ENCODE measurements around the gene CDC42BPB. TPM values are rescaled to one million over a fixed set of nuclear protein-coding genes. Genes with fewer than 3 reads are reported as not detected.

The CDC42BPB gene
- total RNA-seq, 1 experiment from 2014 or later: 84.4 TPM

DNA sequence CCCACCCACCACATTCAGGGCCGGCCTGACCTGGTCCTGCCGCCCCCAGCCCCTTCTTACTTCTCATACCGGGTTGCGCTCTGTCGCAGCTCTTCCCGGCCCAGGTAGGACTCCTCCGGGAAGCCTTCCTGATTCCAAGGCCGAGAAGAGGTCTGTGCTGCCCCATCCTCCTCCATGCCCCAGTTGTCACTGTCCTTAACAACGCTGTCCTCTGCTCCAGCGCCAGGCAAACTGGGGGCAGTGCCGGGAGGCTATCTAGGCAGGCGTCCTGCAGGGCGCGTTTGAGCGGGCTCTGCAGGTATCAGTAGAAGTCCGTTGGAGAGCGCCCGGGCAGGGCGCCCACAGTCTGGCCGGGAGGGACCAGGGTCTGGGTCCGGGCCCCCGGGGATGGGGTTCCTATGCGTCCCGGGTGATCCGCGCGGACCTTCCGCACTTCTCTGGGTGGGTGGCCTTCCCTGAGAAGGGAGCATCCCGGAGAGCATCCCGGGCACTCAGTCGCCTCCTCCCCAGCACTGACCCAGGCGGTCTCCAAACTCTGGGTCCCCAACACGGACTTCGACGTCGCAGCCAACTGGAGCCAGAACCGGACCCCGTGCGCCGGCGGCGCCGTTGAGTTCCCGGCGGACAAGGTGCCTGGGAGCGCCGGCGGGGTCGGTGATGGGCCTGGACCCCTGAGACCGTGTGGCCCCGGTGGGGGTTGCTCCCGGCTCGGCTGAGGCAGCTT, 134.0 kb downstream of the CDC42BPB start:
- Histone ChIP-seq H3K4me3 (ENCODE audit: low read depth in 2 of 2, low read length in 2 of 2) (peak overlapping the region; percentile 26 to 31), H3K9me3 (ENCODE audit: control insufficient read depth, insufficient read depth, low read depth, low read length) (no peaks in the 10 kb centered on the region), H3K27ac (ENCODE audit: low read length) (no peak overlapping the region), H3K36me3 (ENCODE audit: control insufficient read depth, insufficient read depth, low read length) (no peaks in the 10 kb centered on the region), H3K4me1 (ENCODE audit: control insufficient read depth, insufficient read depth, low read length) (peaks cover 2% of the 10 kb centered on the region; the same call in 1 of the 2 replicates), H3K27me3 (ENCODE audit: control insufficient read depth, insufficient read depth, low read length) (no peaks in the 10 kb centered on the region)
- intact Hi-C loops (cut with micrococcal nuclease; ENCODE audit: unreplicated experiment) (no loop called here), in situ Hi-C loops (cut with HindIII; ENCODE audit: low pct_unique_long_range_greater_than_20kb, low sequenced_read_pairs) (no loop called here)
- TF ChIP-seq, protein P1, sequence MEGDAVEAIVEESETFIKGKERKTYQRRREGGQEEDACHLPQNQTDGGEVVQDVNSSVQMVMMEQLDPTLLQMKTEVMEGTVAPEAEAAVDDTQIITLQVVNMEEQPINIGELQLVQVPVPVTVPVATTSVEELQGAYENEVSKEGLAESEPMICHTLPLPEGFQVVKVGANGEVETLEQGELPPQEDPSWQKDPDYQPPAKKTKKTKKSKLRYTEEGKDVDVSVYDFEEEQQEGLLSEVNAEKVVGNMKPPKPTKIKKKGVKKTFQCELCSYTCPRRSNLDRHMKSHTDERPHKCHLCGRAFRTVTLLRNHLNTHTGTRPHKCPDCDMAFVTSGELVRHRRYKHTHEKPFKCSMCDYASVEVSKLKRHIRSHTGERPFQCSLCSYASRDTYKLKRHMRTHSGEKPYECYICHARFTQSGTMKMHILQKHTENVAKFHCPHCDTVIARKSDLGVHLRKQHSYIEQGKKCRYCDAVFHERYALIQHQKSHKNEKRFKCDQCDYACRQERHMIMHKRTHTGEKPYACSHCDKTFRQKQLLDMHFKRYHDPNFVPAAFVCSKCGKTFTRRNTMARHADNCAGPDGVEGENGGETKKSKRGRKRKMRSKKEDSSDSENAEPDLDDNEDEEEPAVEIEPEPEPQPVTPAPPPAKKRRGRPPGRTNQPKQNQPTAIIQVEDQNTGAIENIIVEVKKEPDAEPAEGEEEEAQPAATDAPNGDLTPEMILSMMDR (IDR thresholded peaks at IDR 0.05): no peak
- no TSS peak for BruUV-seq (replicated peaks)
- DNase-seq (ENCODE audit: low read depth, low spot score) (no peak), ATAC-seq (peak; percentile 46)
- ChIA-PET CTCF (no interaction called here), POLR2A (no interaction called here)

DNA sequence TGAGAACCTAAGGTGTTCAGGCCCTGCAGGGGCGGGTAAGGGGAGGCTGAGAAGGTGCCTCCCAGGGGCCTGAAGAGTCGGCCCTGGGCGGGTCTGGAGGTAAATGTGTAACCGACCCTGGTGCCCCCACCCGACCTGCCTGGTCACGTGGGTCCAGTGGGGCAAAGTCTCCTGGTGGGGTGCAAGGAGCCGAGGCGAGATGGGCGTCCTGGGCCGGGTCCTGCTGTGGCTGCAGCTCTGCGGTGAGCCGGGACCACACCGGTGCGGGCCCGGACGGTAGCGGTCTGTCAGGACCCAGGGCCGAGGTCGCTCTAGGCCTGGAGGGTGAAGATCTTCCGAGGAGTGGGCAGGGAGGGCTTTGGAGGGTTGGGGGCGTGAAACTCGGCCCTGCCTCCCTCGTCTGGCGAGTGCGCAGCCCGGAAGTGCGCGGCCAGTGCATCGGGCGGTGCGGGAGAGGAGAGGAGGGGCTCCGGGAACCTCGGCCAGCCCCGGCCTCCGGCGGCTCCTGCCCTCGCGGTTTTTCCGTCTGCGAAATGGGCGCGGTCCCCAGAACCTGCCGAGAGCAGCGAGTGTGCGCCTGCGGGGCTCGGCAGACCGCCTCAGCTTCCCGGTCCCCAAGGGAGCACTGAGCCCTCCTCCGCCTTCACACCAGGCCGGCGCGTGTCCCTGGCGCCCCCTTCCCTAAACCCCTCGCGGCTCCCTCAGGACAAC, 134.7 kb downstream of the CDC42BPB start, which contains the start of gene AMN:
Gene AMN (plus strand): TSS at position 174 of the 711 bp plus-strand sequence. CDS start 26 bp downstream, at position 200.
- Histone ChIP-seq H3K9me3 (ENCODE audit: control insufficient read depth, insufficient read depth, low read depth, low read length) (no peaks in the 10 kb centered on the region), H3K27ac (ENCODE audit: low read length) (no peak within 1 kb of the TSS), H3K27me3 (ENCODE audit: control insufficient read depth, insufficient read depth, low read length) (no peaks in the 10 kb centered on the region), H3K4me1 (ENCODE audit: control insufficient read depth, insufficient read depth, low read length) (peaks cover 2% of the 10 kb centered on the region; the same call in 1 of the 2 replicates), H3K4me3 (ENCODE audit: low read depth in 2 of 2, low read length in 2 of 2) (peak within 1 kb of the TSS; percentile 26 to 31), H3K36me3 (ENCODE audit: control insufficient read depth, insufficient read depth, low read length) (no peaks in the 10 kb centered on the region)
- in situ Hi-C loops (cut with HindIII; ENCODE audit: low pct_unique_long_range_greater_than_20kb, low sequenced_read_pairs) (no loop called here), intact Hi-C loops (cut with micrococcal nuclease; ENCODE audit: unreplicated experiment) (no loop called here)
- POLR2A ChIA-PET: no interaction called here
- BruUV-seq (replicated peaks): no TSS peak
- ATAC-seq (peak; percentile 63), DNase-seq (ENCODE audit: low read depth, low spot score) (no peak)
- CTCF ChIA-PET: no interaction called here
- TF ChIP-seq, protein P1 (IDR thresholded peaks at IDR 0.05): no peak
- no peak for TF ChIP-seq SIN3A (IDR thresholded peaks at IDR 0.05; ENCODE audit: borderline replicate concordance, insufficient read depth, low read depth, low read length)
- TF ChIP-seq, protein P2, sequence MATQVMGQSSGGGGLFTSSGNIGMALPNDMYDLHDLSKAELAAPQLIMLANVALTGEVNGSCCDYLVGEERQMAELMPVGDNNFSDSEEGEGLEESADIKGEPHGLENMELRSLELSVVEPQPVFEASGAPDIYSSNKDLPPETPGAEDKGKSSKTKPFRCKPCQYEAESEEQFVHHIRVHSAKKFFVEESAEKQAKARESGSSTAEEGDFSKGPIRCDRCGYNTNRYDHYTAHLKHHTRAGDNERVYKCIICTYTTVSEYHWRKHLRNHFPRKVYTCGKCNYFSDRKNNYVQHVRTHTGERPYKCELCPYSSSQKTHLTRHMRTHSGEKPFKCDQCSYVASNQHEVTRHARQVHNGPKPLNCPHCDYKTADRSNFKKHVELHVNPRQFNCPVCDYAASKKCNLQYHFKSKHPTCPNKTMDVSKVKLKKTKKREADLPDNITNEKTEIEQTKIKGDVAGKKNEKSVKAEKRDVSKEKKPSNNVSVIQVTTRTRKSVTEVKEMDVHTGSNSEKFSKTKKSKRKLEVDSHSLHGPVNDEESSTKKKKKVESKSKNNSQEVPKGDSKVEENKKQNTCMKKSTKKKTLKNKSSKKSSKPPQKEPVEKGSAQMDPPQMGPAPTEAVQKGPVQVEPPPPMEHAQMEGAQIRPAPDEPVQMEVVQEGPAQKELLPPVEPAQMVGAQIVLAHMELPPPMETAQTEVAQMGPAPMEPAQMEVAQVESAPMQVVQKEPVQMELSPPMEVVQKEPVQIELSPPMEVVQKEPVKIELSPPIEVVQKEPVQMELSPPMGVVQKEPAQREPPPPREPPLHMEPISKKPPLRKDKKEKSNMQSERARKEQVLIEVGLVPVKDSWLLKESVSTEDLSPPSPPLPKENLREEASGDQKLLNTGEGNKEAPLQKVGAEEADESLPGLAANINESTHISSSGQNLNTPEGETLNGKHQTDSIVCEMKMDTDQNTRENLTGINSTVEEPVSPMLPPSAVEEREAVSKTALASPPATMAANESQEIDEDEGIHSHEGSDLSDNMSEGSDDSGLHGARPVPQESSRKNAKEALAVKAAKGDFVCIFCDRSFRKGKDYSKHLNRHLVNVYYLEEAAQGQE (IDR thresholded peaks at IDR 0.05; ENCODE audit: insufficient read depth in 1 of 2, low read depth in 2 of 2, low read length in 1 of 2): no peak
- TF ChIP-seq TCF7L2 (IDR thresholded peaks at IDR 0.05; ENCODE audit: low read depth, low read length): no peak
- TF ChIP-seq POLR2AphosphoS5 (IDR thresholded peaks at IDR 0.05; ENCODE audit: low read depth, low read length): no peak

Measured in Panc1 (cell line).